WTC11 (cell line): ENCODE measurements around the gene HORMAD1. TPM values are rescaled to one million over a fixed set of nuclear protein-coding genes. Genes with fewer than 3 reads are reported as not detected.
"Not testable (repeated sequence)": the region's sequence is repeated elsewhere in the genome, so short reads cannot be mapped to it uniquely, and the experiment has no call there.

Source experiments
- ATAC-seq: fragments of 200-7000 bp; cut with Tn5 transposase; 2 replicates; pipeline ENCODE4 v1.10.0; 2021; ENCODE audit warnings: mild to moderate bottlenecking, moderate library complexity
- CTCF ChIA-PET: fragments of 300-600 bp; sonication (Branson Sonifier 250); formaldehyde crosslinking; loops from one replicate; lab custom pipeline; 2021; ENCODE audit warnings: antibody characterized with exemption; lab: Charles Lee
- POLR2A ChIA-PET: fragments of 350-600 bp; sonication (Branson Sonifier 250); formaldehyde crosslinking; loops from one replicate; lab custom pipeline; 2021; ENCODE audit warnings: antibody characterized with exemption; lab: Charles Lee
- DNase-seq: peaks from one replicate; pipeline ENCODE4 v3.0.0; 2021; ENCODE audit warnings: low spot score
- H3K27ac Mint-ChIP-seq: 2 replicates; pipeline ENCODE4 v1.8.0; 2021; ENCODE audit warnings: mixed read lengths
- H3K27me3 Mint-ChIP-seq: 2 replicates; pipeline ENCODE4 v1.8.0; 2021; ENCODE audit warnings: low read depth, mild to moderate bottlenecking, moderate library complexity, mixed read lengths
- H3K36me3 Mint-ChIP-seq: 2 replicates; pipeline ENCODE4 v1.8.0; 2021; ENCODE audit warnings: mixed read lengths
- H3K4me1 Mint-ChIP-seq: 2 replicates; pipeline ENCODE4 v1.8.0; 2022; ENCODE audit warnings: mixed read lengths
- H3K4me3 Mint-ChIP-seq: 2 replicates; pipeline ENCODE4 v1.8.0; 2021; ENCODE audit warnings: mild to moderate bottlenecking, moderate library complexity, mixed read lengths
- H3K9me3 Mint-ChIP-seq: 2 replicates; pipeline ENCODE4 v1.8.0; 2021; ENCODE audit warnings: mixed read lengths
- ATF1 ChIP-seq: sonication (generic); formaldehyde crosslinking; IDR thresholded peaks from 2 replicates; pipeline ENCODE4 v1.8.1; 2023; ENCODE audit warnings: mild to moderate bottlenecking, moderate library complexity, missing genetic modification reagents
- EMX1 ChIP-seq: fragments of 250-450 bp; sonication (Bioruptor Pico); IDR thresholded peaks from 2 replicates; pipeline ENCODE4 v1.8.0; 2021; ENCODE audit warnings: mild to moderate bottlenecking
- FOXJ3 ChIP-seq: sonication (generic); formaldehyde crosslinking; IDR thresholded peaks from 2 replicates; pipeline ENCODE4 v1.9.0; 2021; ENCODE audit warnings: missing genetic modification reagents, mild to moderate bottlenecking, borderline replicate concordance
- GABPB1 ChIP-seq: sonication (generic); formaldehyde crosslinking; IDR thresholded peaks from 2 replicates; pipeline ENCODE4 v1.8.1; 2023; ENCODE audit warnings: mild to moderate bottlenecking, missing genetic modification reagents
- KAT7 ChIP-seq: sonication (generic); formaldehyde crosslinking; IDR thresholded peaks from 2 replicates; pipeline ENCODE4 v1.8.1; 2023; ENCODE audit warnings: missing genetic modification reagents, mild to moderate bottlenecking, borderline replicate concordance
- MXD4 ChIP-seq: fragments of 250-450 bp; sonication (Bioruptor Pico); IDR thresholded peaks from 2 replicates; pipeline ENCODE4 v1.8.0; 2021; ENCODE audit warnings: mild to moderate bottlenecking, moderate library complexity, borderline replicate concordance
- NFATC4 ChIP-seq: fragments of 250-450 bp; sonication (Bioruptor Pico); IDR thresholded peaks from 2 replicates; pipeline ENCODE4 v1.9.0; 2021; ENCODE audit warnings: mild to moderate bottlenecking
- RORB ChIP-seq: fragments of 250-450 bp; sonication (Bioruptor Pico); IDR thresholded peaks from 2 replicates; pipeline ENCODE4 v1.9.0; 2021; ENCODE audit warnings: mild to moderate bottlenecking
- TP53 ChIP-seq: sonication (generic); formaldehyde crosslinking; IDR thresholded peaks from 2 replicates; pipeline ENCODE4 v1.8.1; 2023; ENCODE audit warnings: mild to moderate bottlenecking, missing genetic modification reagents
- ZNF121 ChIP-seq: sonication (generic); formaldehyde crosslinking; IDR thresholded peaks from 2 replicates; pipeline ENCODE4 v1.8.0; 2023; ENCODE audit warnings: missing genetic modification reagents
- ZNF138 ChIP-seq: sonication (generic); formaldehyde crosslinking; conservative IDR thresholded peaks from 2 replicates; pipeline ENCODE4 v1.8.1; 2022; ENCODE audit warnings: mild to moderate bottlenecking, moderate library complexity, missing genetic modification reagents
- ZNF263 ChIP-seq: sonication (generic); formaldehyde crosslinking; IDR thresholded peaks from 2 replicates; pipeline ENCODE4 v1.8.1; 2022; ENCODE audit warnings: low read depth, mild to moderate bottlenecking, moderate library complexity, missing genetic modification reagents
- ZNF423 ChIP-seq: fragments of 250-450 bp; sonication (Bioruptor Pico); IDR thresholded peaks from 2 replicates; pipeline ENCODE4 v2.1.2; 2022; ENCODE audit warnings: mild to moderate bottlenecking, moderate library complexity
- total RNA-seq: library from RNA; stranded (reverse); gene quantifications from 3 replicates; pipeline ENCODE4 v1.2.3, GENCODE V29; 2021
- TF ChIP-seq, protein P1 (sequence below): sonication (generic); formaldehyde crosslinking; IDR thresholded peaks from 2 replicates; pipeline ENCODE4 v1.8.1; 2023; ENCODE audit warnings: mild to moderate bottlenecking, missing genetic modification reagents, borderline replicate concordance
- TF ChIP-seq, protein P2 (sequence below): sonication (generic); formaldehyde crosslinking; IDR thresholded peaks from 2 replicates; pipeline ENCODE4 v1.8.1; 2023; ENCODE audit warnings: mild to moderate bottlenecking, missing genetic modification reagents, moderate library complexity
- TF ChIP-seq, protein P3 (sequence below): sonication (generic); formaldehyde crosslinking; IDR thresholded peaks from 2 replicates; pipeline ENCODE4 v1.8.1; 2023; ENCODE audit warnings: mild to moderate bottlenecking, missing genetic modification reagents
- TF ChIP-seq, protein P4 (sequence below): sonication (generic); formaldehyde crosslinking; IDR thresholded peaks from 2 replicates; pipeline ENCODE4 v1.8.0; 2022; ENCODE audit warnings: missing genetic modification reagents

The HORMAD1 gene
- total RNA-seq, 1 experiment from 2014 or later: not detected

DNA sequence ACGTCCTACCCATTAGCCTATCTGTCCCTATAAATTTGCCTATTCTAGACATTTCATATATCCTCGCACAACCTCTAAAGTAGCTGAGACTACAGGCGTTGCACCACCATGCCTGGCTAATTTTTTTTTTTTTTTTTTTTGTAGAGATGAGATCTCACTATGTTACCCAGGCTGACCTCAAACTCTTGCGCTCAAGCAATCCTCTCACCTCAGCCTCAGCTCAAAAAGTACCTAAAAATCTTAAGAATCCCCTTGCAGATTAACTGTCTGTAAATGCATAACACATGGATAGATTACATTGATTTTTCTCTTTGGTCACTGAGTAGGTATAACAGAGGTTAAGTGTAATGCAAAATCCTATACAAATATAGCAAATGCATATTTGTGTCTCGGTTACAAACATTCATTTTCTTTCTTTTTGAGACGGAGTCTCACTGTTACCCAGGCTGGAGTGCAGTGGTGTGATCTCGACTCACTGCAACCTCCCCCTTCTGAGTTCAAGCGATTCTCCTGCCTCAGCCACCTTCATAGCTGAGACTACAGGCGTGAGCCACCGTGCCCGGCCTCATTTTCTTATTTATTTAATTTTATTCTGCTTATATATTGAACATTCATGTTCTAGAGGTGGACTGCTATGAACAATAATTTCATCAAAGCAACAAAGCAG lies 2.3 kb downstream of the HORMAD1 start:
- TF ChIP-seq, protein P1, sequence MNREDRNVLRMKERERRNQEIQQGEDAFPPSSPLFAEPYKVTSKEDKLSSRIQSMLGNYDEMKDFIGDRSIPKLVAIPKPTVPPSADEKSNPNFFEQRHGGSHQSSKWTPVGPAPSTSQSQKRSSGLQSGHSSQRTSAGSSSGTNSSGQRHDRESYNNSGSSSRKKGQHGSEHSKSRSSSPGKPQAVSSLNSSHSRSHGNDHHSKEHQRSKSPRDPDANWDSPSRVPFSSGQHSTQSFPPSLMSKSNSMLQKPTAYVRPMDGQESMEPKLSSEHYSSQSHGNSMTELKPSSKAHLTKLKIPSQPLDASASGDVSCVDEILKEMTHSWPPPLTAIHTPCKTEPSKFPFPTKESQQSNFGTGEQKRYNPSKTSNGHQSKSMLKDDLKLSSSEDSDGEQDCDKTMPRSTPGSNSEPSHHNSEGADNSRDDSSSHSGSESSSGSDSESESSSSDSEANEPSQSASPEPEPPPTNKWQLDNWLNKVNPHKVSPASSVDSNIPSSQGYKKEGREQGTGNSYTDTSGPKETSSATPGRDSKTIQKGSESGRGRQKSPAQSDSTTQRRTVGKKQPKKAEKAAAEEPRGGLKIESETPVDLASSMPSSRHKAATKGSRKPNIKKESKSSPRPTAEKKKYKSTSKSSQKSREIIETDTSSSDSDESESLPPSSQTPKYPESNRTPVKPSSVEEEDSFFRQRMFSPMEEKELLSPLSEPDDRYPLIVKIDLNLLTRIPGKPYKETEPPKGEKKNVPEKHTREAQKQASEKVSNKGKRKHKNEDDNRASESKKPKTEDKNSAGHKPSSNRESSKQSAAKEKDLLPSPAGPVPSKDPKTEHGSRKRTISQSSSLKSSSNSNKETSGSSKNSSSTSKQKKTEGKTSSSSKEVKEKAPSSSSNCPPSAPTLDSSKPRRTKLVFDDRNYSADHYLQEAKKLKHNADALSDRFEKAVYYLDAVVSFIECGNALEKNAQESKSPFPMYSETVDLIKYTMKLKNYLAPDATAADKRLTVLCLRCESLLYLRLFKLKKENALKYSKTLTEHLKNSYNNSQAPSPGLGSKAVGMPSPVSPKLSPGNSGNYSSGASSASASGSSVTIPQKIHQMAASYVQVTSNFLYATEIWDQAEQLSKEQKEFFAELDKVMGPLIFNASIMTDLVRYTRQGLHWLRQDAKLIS: no peak
- TF ChIP-seq MXD4 (CRISPR knock-in tag) (no peak), NFATC4 (CRISPR knock-in tag) (no peak), ZNF263 (no peak), RORB (CRISPR knock-in tag) (no peak), ZNF121 (CRISPR knock-in tag) (no peak), ZNF138 (CRISPR knock-in tag) (no peak), TP53 (CRISPR knock-in tag) (no peak), ATF1 (CRISPR knock-in tag) (no peak), FOXJ3 (CRISPR knock-in tag) (no peak), EMX1 (CRISPR knock-in tag) (no peak), ZNF423 (CRISPR knock-in tag) (no peak), KAT7 (CRISPR knock-in tag) (no peak), GABPB1 (CRISPR knock-in tag) (no peak)
- TF ChIP-seq, protein P2, sequence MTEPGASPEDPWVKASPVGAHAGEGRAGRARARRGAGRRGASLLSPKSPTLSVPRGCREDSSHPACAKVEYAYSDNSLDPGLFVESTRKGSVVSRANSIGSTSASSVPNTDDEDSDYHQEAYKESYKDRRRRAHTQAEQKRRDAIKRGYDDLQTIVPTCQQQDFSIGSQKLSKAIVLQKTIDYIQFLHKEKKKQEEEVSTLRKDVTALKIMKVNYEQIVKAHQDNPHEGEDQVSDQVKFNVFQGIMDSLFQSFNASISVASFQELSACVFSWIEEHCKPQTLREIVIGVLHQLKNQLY (CRISPR knock-in tag): no peak
- TF ChIP-seq, protein P3, sequence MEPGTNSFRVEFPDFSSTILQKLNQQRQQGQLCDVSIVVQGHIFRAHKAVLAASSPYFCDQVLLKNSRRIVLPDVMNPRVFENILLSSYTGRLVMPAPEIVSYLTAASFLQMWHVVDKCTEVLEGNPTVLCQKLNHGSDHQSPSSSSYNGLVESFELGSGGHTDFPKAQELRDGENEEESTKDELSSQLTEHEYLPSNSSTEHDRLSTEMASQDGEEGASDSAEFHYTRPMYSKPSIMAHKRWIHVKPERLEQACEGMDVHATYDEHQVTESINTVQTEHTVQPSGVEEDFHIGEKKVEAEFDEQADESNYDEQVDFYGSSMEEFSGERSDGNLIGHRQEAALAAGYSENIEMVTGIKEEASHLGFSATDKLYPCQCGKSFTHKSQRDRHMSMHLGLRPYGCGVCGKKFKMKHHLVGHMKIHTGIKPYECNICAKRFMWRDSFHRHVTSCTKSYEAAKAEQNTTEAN: no peak
- TF ChIP-seq, protein P4, sequence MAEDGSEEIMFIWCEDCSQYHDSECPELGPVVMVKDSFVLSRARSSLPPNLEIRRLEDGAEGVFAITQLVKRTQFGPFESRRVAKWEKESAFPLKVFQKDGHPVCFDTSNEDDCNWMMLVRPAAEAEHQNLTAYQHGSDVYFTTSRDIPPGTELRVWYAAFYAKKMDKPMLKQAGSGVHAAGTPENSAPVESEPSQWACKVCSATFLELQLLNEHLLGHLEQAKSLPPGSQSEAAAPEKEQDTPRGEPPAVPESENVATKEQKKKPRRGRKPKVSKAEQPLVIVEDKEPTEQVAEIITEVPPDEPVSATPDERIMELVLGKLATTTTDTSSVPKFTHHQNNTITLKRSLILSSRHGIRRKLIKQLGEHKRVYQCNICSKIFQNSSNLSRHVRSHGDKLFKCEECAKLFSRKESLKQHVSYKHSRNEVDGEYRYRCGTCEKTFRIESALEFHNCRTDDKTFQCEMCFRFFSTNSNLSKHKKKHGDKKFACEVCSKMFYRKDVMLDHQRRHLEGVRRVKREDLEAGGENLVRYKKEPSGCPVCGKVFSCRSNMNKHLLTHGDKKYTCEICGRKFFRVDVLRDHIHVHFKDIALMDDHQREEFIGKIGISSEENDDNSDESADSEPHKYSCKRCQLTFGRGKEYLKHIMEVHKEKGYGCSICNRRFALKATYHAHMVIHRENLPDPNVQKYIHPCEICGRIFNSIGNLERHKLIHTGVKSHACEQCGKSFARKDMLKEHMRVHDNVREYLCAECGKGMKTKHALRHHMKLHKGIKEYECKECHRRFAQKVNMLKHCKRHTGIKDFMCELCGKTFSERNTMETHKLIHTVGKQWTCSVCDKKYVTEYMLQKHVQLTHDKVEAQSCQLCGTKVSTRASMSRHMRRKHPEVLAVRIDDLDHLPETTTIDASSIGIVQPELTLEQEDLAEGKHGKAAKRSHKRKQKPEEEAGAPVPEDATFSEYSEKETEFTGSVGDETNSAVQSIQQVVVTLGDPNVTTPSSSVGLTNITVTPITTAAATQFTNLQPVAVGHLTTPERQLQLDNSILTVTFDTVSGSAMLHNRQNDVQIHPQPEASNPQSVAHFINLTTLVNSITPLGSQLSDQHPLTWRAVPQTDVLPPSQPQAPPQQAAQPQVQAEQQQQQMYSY: no peak
- CTCF ChIA-PET: no interaction called here

DNA sequence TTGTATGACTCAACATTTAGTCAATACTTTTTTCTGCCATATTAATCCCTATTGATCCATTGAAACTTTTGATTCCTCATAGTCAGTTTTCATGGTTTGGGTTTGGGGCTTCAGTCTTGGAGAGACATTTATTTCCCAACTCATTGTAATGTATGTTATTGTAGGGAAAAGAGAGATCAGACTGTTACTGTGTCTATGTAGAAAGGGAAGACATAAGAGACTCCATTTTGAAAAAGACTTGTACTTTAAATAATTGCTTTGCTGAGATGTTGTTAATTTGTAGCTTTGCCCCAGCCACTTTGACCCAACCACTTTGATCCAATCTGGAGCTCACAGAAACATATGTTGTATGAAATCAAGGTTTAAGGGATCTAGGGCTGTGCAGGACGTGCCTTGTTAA lies 11.7 kb downstream of the HORMAD1 start:
- POLR2A ChIA-PET, DNase-seq, H3K9me3 Mint-ChIP-seq, H3K27ac Mint-ChIP-seq, H3K4me3 Mint-ChIP-seq, H3K36me3 Mint-ChIP-seq, ATAC-seq, H3K27me3 Mint-ChIP-seq: not testable (repeated sequence)
- peaks cover 11% of the 10 kb centered on the region for H3K4me1 Mint-ChIP-seq
- CTCF ChIA-PET: interaction anchor here (1.1 kb wide), 1 partner anchor 12 kb away, joined by 3 read pairs; the partner anchor contains the start of gene GOLPH3L

More for the DNA sequence above, 2.3 kb downstream of the HORMAD1 start:
- Mint-ChIP-seq H3K27ac (no peak overlapping the region), H3K9me3 (peaks cover 6% of the 10 kb centered on the region), H3K36me3 (no peaks in the 10 kb centered on the region), H3K4me1 (peaks cover 1% of the 10 kb centered on the region), H3K4me3 (no peak overlapping the region), H3K27me3 (no peaks in the 10 kb centered on the region)
- ATAC-seq: no peak
- DNase-seq: no peak
- POLR2A ChIA-PET: no interaction called here
